GM12892 (cell line): Measurements from ENCODE around the gene CXCL16.
"Not testable (repeated sequence)": the region's sequence is repeated elsewhere in the genome, so short reads cannot be mapped to it uniquely, and the experiment has no call there.

Experiments
- DNase-seq: peaks from one replicate; pipeline ENCODE4 v3.0.0; 2011; ENCODE audit not compliant: insufficient read length
- FAIRE-seq: peaks from 2 replicates; lab custom pipeline; 2011; peaks lifted over from hg19 to GRCh38; lab: Jason Lieb, UNC
- POLR2A ChIP-seq: IDR thresholded peaks from 2 replicates; pipeline ENCODE4 v1.6.1; 2011; ENCODE audit warnings: low read depth, low read length, control low read depth
- POLR2AphosphoS5 ChIP-seq: IDR thresholded peaks from 2 replicates; pipeline ENCODE4 v1.6.1; 2011; ENCODE audit warnings: low read depth, low read length, control low read depth
- TAF1 ChIP-seq: IDR thresholded peaks from 2 replicates; pipeline ENCODE4 v1.6.1; 2011; ENCODE audit warnings: low read depth, mild to moderate bottlenecking, control low read depth, low read length, borderline replicate concordance

The CXCL16 gene

DNA sequence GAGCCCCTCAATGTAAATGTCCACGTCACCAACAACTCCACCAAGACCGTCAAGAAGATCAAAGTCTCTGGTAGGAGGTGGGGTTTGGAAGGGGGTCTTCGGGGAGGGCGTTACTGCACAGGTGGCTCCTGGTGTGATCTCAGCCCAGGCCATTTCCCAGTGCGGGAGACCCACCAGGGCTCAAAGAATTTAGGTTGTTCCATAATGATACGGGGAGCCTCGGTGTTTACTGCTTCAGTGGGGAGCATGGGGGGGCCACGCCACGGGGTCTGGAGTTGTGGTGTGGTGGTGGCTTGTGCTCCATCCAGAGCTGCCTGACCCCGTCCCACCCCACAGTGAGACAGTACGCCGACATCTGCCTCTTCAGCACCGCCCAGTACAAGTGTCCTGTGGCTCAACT lies 21.5 kb downstream of the CXCL16 start:
- no peak for TF ChIP-seq POLR2AphosphoS5
- TF ChIP-seq POLR2A = no peak
- TF ChIP-seq TAF1 = no peak
- no peak for DNase-seq
- FAIRE-seq = no peak

- FAIRE-seq = no peak
- no peak for DNase-seq
- TF ChIP-seq POLR2AphosphoS5 (no peak), POLR2A (no peak), TAF1 (no peak)
Measured at GRCh38 chr17:4717791-4718190, 21.9 kb downstream of the CXCL16 start.

GRCh38 chr17:4716081-4716480 lies 23.6 kb downstream of the CXCL16 start:
- FAIRE-seq (no peak), DNase-seq (no peak)
- TF ChIP-seq POLR2A (no peak), TAF1 (no peak)

GRCh38 chr17:4715063-4715744 lies 24.5 kb downstream of the CXCL16 start:
- FAIRE-seq = no peak
- DNase-seq = no peak
- no peak for TF ChIP-seq TAF1
- TF ChIP-seq POLR2AphosphoS5 = no peak
- TF ChIP-seq POLR2A = peak; percentile 32; the same call in 1 of the 2 replicates

GRCh38 chr17:4714340-4715062 lies 25.2 kb downstream of the CXCL16 start:
- FAIRE-seq, DNase-seq: not testable (repeated sequence)

- TF ChIP-seq POLR2A (no peak), TAF1 (no peak)
- no peak for DNase-seq
- no peak for FAIRE-seq
Measured at GRCh38 chr17:4712526-4712925, 27.2 kb downstream of the CXCL16 start.

GRCh38 chr17:4711661-4712181 lies 28.0 kb downstream of the CXCL16 start:
- DNase-seq = no peak
- FAIRE-seq = peak; percentile 36

GRCh38 chr17:4710693-4711634 lies 28.8 kb downstream of the CXCL16 start:
- FAIRE-seq (peak; percentile 84), DNase-seq (no peak)
- TF ChIP-seq POLR2A (no peak), TAF1 (no peak), POLR2AphosphoS5 (no peak)

More at GRCh38 chr17:4711661-4712181, 28.0 kb downstream of the CXCL16 start:
- no peak for TF ChIP-seq POLR2A
- TF ChIP-seq POLR2AphosphoS5 = no peak
- TF ChIP-seq TAF1 = no peak

GRCh38 chr17:4709794-4710692 lies 29.7 kb downstream of the CXCL16 start, which contains the start of gene ARRB2:
TSS of gene ARRB2 (plus strand) at chr17:4710632. CDS start at chr17:4710722, 90 bp downstream.
- DNase-seq = peak; percentile 96
- TF ChIP-seq TAF1 (no peak), POLR2A (peak; percentile 59; the same call in 1 of the 2 replicates)
- peak; percentile 100 for FAIRE-seq

DNA sequence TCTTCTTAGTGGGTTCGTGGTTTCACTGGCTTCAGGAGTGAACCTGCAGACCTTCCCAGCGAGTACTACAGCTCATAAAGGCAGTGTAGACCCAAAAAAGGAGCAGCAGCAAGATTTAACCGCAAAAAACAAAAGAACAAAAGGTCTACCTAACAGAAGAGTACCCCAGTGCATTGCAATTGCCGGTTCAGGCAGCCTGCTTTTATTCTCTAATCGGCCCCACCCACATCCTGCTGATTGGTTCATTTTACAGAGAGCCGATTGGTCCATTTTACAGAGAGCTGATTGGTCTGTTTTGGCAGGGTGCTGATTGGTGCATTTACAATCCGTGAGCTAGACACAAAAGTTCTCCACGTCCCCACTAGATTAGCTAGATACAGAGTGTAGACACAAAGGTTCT lies 31.3 kb downstream of the CXCL16 start:
- TF ChIP-seq POLR2AphosphoS5 (0 out of 2 replicates have a peak, but pooled peaks have one; percentile 37), TAF1 (no peak), POLR2A (peak; percentile 59; the same call in 1 of the 2 replicates)
- DNase-seq (no peak), FAIRE-seq (no peak)

GRCh38 chr17:4706121-4706520 lies 33.6 kb downstream of the CXCL16 start:
- no peak for DNase-seq
- TF ChIP-seq POLR2AphosphoS5 (no peak), TAF1 (no peak), POLR2A (no peak)
- FAIRE-seq = no peak
